Measurements from ENCODE around the gene RNF167. TPM values are rescaled to one million over a fixed set of nuclear protein-coding genes. Genes with fewer than 3 reads are reported as not detected.

RNF167 gene
- total RNA-seq, 4 donors from 2014 or later, result 42.3 to 57.4 (median 54.2) TPM

DNA sequence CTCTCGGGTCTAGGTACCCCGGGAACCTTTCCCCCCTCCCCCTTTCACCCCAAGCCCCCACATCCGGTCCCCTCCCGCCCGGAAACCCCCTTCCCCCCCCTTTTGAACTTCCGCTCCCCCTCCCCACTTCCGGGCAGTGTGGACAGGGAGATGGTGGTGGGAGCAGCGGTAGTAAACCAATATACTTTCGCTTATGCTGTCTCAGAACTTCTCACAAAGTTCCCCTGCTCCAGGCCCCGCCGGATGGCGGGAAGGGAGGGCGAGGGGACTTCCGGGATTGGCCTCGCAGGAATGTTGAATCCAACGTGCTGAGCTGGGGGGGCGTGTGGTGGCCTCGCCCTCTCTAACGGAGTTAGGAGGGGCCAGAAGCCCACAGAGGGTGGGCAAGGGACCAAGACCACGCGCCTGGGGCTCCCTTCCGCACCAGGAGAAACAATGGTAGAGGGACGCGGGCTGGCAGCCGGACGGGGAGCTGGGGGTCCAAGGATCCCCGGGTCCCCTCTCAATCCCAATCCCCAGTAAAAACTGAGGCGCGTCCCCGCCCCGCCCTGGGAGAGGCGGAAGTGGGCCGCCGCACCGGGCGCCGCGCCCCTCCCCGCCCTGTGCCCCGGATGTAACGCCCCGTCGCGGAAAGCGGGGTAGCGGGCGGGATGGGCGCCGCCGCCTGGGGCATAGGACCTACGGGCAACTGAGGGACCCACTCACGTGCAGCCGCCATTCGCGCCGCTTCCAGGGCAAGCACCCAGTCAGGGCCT, 7.5 kb downstream of the RNF167 start:
- intact Hi-C loops (cut with DNase I), result no loop called here
- peaks cover 35 to 78% (median 38%) of the 10 kb centered on the region in 3 donors for H3K4me1 ChIP-seq

GRCh38 chr17:4948166-4948930, 8.3 kb downstream of the RNF167 start, which contains the start of gene PFN1:
PFN1 (minus strand) TSS chr17:4948530; CDS start chr17:4948394, 136 bp downstream.
- Histone ChIP-seq H3K27ac (peak within 1 kb of the TSS; percentile 97 to 100 (median 98)), H3K4me1 (peaks cover 35 to 73% (median 38%) of the 10 kb centered on the region in 3 donors), H3K27me3 (no peaks in the 10 kb centered on the region), H3K36me3 (peaks cover 0 to 40% (median under 1%) of the 10 kb centered on the region in 3 donors), H3K4me3 (peak within 1 kb of the TSS; percentile 91 to 97 (median 94)), H3K9me3 (no peaks in the 10 kb centered on the region)
- intact Hi-C loops (cut with DNase I), result no loop called here
- DNase-seq, result peak; percentile 80
- 0% methylated on average over 6 of the region's 59 CpGs for WGBS, 2 donors
- TF ChIP-seq CTCF (IDR thresholded peaks at IDR 0.05) (peak in 1 of 6 experiments; percentile 2), POLR2A (IDR thresholded peaks at IDR 0.05) (peak in 3 of 4 donors; percentile 75 to 96 (median 92))

More for the DNA sequence above, 7.5 kb downstream of the RNF167 start:
- TF ChIP-seq CTCF (IDR thresholded peaks at IDR 0.05) (no peak), POLR2A (IDR thresholded peaks at IDR 0.05) (no peak)
- Histone ChIP-seq H3K27ac (peak overlapping the region; percentile 97 to 100 (median 98)), H3K4me3 (peak overlapping the region; percentile 91 to 97 (median 94)), H3K27me3 (no peaks in the 10 kb centered on the region), H3K36me3 (peaks cover 3 to 48% (median 8%) of the 10 kb centered on the region in 3 donors), H3K9me3 (no peaks in the 10 kb centered on the region)
- no peak for DNase-seq
- 0% methylated on average over 2 to 11 of the region's 56 CpGs for WGBS, 2 donors

DNA sequence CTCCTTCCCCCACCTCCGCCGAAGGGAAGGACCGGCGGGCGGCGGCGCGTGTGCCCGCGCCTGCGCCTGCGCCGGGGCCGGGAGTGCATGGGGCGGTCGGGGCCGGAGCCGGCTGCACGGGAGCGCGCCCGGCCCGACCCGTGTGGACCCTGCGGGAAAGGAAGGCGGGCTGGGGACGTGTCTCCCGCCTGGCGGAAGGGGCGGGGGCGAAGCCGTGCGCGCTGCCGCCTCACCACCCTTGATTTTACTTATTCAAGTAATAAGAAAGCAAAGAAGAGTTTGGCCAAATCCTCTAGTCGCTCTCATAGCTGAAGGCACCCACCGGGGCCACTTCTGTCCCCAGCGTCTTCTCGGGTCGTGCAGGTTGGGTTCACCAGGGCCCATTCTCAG, 8.9 kb downstream of the RNF167 start:
- no peak for DNase-seq
- peak overlapping the region; percentile 97 to 100 (median 98) for H3K27ac ChIP-seq
- 0% methylated on average over 12 to 36 of the region's 40 CpGs for WGBS, 2 donors
- H3K4me3 ChIP-seq, result peak overlapping the region; percentile 91 to 97 (median 94)
- intact Hi-C loops (cut with DNase I), result no loop called here
- H3K27me3 ChIP-seq, result no peaks in the 10 kb centered on the region
- peaks cover 0 to 35% (median 0%) of the 10 kb centered on the region in 3 donors for H3K36me3 ChIP-seq
- TF ChIP-seq POLR2A (IDR thresholded peaks at IDR 0.05) (peak in 2 of 4 donors; percentile 63 to 65), CTCF (IDR thresholded peaks at IDR 0.05) (peak in 2 of 6 experiments; percentile 3 to 10)
- no peaks in the 10 kb centered on the region for H3K9me3 ChIP-seq
- H3K4me1 ChIP-seq, result peaks cover 34 to 72% (median 35%) of the 10 kb centered on the region in 3 donors

- Histone ChIP-seq H3K9me3 (no peaks in the 10 kb centered on the region), H3K4me3 (peak overlapping the region; percentile 91 to 97 (median 94)), H3K4me1 (peaks cover 30 to 66% (median 31%) of the 10 kb centered on the region in 3 donors), H3K27me3 (no peaks in the 10 kb centered on the region), H3K27ac (peak overlapping the region; percentile 97 to 100 (median 98)), H3K36me3 (peaks cover 0 to 29% (median 0%) of the 10 kb centered on the region in 3 donors)
- WGBS, 2 donors, result 0% methylated on average over 7 of the region's 75 CpGs; no CpG with 5 or more reads in 1 of the 2 donors
- peak; percentile 46 for DNase-seq
- TF ChIP-seq POLR2A (IDR thresholded peaks at IDR 0.05) (peak in 1 of 4 donors; percentile 33), CTCF (IDR thresholded peaks at IDR 0.05) (no peak)
- intact Hi-C loops (cut with DNase I), result no loop called here
These were observed 9.4 kb downstream of the RNF167 start for GRCh38 chr17:4949321-4950074.

Data from esophagus squamous epithelium (tissue), 5 donors.